T47D (cell line): ENCODE data around the gene KCNJ1.

Source experiments
- DNase-seq, 2 experiments: peaks; one replicate each; pipeline versions ENCODE4 v3.0.0 to v3.0.0-alpha.2; 2011 to 2012; ENCODE audit warnings: low read depth in 1 of 2, low spot score in 1 of 2
- JUND ChIP-seq: IDR thresholded peaks from 2 replicates; pipeline ENCODE4 v1.6.1; 2012; ENCODE audit warnings: low read depth
- in situ Hi-C: cut with HindIII; loops from 2 replicates; pipeline ENCODE4 v1.10.0; 2016; ENCODE audit warnings: low sequenced_read_pairs, low pct_unique_long_range_greater_than_20kb

The KCNJ1 gene

DNA sequence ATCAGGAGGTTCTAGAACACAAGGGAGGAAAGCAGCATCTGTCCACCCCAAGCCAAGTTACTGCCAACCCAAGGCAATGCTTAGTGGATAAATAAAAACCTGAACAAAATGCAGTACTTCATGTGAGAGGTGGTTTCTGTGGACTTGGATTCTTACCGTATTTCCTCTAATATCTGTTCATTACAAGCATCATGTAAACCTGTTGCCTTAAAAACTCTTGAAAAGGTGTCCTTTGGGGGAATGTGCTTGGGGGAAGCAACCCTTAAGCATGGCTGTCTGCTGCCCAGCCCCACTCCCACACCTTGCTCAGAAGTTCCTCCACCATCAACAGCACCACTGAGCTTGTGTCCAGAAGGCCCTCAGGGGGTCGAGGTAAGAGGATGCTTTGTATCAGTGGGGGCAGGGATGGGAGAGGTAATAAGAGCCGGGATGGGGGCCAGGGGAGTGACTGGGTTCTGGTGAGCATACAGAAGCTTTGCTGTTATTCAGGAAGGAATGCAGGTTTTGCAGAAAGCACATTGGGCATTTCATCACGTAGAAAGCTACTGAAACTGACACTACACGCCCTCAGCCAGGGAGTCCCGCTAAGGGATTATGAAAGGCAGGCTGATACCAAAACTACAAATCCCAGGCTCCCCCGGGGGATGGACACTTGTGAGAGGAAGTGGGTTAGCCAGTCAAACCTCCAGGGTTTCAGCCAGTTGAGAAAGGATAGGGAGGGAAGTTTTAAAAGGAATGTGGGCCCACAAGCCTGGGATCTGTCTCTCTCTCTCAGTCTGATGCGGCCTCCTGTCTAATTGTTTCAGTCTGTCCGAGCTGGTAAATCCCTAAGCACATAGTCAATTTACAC, 52.0 kb downstream of the KCNJ1 start:
- in situ Hi-C loops, result no loop called here
- DNase-seq, result peak in 1 of 2 experiments; percentile 82
- no peak for TF ChIP-seq JUND

DNA sequence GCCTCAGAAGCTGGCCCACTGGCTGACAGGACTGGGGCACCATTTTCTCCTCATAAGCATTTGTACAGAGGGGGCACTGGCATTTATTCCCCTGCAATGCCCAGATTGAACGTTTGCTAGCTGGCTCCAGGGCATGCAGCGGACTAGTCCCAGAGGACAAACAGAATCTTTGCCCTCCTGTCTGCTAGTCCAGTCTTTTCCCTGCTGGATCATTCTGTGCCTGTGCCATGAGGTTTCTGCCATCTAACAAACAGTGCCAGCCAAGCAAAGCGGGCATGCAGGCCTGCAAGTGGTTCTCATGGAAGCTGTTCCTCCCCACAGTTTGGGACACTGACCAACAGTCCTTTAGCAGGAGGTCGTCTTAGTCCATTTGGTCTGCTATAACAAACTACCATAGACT, 53.4 kb downstream of the KCNJ1 start:
- in situ Hi-C loops, result no loop called here
- no peak for TF ChIP-seq JUND
- no peak for DNase-seq

DNA sequence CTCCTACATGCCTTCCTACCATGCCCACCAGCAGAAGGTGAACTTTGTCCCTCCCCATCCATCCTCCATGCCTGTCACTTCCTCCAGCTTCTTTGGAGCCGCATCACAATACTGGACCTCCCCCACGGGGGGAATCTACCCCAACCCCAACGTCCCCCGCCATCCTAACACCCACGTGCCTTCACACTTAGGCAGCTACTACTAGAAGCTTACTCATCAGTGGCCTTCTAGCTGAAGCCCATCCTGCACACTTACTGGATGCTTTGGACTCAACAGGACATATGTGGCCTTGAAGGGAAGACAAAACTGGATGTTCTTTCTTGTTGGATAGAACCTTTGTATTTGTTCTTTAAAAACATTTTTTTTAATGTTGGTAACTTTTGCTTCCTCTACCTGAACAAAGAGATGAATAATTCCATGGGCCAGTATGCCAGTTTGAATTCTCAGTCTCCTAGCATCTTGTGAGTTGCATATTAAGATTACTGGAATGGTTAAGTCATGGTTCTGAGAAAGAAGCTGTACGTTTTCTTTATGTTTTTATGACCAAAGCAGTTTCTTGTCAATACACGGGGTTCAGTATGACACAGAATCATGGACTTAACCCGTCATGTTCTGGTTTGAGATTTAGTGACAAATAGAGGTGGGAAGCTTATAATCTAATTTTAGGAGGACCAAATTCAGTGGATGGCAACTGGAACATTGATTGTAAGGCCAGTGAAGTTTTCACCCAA, 56.1 kb downstream of the KCNJ1 start:
- in situ Hi-C loops, result no loop called here
- no peak for DNase-seq
- TF ChIP-seq JUND, result no peak

DNA sequence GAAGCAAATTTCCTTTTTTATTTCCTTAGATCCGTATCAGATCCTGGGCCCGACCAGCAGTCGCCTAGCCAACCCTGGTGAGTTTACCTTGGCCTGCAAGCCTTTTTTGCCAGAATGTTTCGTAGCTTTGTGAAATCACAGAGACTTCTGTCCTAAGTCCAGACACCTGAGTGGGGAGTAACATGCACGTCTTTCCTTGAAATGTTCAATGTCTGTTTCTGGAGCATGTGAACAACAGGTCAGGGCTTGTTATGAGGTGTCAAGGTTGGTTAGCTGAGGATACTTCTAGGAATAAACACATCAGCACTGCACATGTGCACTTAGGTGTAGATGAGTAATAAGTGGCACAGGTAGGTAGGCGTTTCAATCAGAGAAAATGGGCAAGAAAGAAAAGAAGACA, 58.0 kb downstream of the KCNJ1 start:
- DNase-seq, result no peak
- TF ChIP-seq JUND, result no peak
- in situ Hi-C loops, result no loop called here

DNA sequence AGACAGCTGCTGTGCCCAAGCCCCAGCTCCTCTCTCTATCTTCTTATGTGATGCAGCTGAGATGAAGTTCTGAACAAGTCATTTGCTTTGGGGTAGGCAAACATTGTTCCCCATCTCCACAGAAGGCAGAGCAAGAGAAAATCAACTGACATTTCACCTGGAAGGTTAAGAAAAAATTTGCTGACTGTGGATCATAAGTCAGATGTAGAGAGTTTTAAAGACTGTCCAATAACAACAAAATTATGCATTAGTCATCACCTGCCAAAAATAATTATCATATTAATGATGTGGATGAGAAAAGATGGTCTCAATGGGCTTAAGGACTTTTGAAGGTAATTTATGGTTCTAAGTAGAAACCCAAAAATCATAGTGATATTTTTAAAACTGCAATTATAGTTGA, 59.2 kb downstream of the KCNJ1 start:
- in situ Hi-C loops, result no loop called here
- DNase-seq, result no peak
- no peak for TF ChIP-seq JUND

DNA sequence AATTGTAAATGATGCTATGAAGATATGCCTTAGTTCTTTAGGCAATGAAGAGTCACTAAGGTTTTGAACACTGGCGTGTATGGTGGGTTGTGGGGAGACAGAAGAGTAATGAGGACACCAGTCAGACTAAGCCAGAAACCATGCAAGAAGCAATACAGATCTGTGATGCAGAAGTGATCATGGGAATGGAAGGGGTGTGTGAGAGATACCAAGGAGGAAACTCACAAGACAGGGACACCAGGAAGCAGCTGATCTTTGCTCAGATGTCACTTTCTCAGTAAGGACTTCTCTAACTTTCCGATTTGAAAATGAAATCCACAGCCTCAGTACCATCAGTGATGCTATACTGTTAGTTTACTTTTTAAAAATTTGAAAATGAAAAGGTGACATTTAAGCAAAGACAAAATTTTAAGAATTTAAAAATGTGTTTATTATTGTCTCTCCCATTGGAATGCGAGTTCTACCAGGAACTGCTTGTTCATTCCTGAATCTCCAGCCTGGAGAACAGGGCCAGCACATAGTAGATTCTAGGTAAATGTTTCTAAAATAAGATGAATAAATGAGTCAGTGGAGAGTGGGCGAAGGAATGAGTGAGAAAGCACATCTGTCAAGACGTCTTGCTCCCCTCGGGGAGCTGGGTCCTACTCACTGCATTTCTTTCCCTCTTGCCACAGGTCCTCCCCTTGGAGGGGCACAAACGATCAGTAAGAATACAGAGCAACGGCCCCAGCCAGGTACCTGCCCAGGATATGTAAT, 60.4 kb downstream of the KCNJ1 start:
- no peak for TF ChIP-seq JUND
- DNase-seq, result no peak
- in situ Hi-C loops, result no loop called here

DNA sequence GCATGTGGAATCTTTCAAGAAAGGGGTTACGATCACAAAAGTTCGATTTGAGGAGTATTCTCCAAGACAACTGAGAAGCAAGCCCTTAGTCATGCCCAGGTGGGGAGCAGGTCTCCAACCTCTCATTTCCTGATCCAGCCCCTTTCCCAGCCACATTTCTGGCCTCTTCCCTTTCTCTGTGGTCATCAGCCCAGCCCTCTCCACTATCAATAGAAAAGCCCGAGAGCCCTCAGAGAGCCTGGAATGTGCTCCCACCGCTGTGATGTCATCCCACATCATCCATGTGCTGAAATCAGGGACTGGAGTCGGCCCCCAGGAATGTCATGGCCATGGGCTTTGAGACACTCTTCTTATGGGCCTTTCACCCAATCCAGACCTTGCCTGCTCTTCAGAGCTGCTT, 62.6 kb downstream of the KCNJ1 start:
- in situ Hi-C loops, result no loop called here
- TF ChIP-seq JUND, result no peak
- DNase-seq, result no peak

DNA sequence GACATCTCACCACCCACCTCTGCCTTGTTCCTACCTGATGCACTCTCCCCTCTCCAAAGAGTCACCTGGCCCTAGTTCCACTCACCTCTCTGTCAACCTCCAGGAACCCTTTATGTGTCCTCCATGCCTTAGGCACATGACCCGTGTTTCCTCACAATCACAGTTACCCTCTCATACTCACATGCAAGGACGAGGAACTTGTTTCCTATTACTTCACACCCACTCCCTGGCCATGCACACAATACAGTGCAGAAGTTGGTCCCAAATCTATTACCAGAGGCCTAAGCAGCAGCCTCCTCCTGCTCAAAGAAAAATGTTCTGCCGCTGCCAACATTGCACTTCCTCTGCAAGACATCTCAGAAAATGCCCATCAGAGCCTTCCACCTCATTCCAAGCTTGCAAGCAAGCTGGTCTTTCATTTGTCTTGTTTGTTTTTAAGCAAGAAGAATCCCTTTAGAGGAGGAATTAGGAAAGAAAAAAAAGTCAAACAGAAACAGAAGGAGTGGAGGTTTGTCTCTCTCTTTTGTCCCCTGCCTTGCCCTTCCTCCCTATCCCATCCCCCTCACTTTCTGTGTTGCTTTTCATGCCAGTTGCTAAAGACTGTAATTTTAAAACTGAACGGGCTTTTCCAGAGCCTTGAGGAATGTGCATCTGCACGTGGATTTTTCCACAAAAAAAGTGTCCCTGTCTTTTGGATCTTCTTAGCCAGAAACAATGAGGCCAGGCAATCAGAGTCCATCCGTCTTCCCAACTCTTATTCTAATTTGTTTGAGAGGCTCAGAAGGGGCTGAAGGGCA, 63.4 kb downstream of the KCNJ1 start:
- in situ Hi-C loops, result no loop called here
- TF ChIP-seq JUND, result no peak
- DNase-seq, result no peak

DNA sequence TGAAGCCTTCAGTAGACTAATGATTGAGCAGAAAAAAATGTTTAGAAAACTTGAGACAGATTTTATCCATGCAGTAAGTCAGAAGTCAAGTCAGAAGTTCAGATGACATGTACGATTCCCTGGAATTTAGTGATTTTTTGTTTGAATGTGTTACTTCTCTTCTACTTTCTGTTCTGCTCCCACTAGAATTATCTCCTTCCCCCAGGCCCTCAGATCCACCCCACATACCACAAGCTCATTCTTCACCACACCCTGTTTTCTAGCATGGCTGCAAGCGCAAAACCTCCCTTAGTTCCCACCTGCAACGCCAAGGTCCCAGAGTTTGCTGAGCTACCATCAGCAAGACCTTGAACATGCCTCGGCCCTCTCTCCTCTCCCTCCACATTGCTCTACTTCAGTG, 64.1 kb downstream of the KCNJ1 start:
- no peak for DNase-seq
- no peak for TF ChIP-seq JUND
- in situ Hi-C loops, result no loop called here

DNA sequence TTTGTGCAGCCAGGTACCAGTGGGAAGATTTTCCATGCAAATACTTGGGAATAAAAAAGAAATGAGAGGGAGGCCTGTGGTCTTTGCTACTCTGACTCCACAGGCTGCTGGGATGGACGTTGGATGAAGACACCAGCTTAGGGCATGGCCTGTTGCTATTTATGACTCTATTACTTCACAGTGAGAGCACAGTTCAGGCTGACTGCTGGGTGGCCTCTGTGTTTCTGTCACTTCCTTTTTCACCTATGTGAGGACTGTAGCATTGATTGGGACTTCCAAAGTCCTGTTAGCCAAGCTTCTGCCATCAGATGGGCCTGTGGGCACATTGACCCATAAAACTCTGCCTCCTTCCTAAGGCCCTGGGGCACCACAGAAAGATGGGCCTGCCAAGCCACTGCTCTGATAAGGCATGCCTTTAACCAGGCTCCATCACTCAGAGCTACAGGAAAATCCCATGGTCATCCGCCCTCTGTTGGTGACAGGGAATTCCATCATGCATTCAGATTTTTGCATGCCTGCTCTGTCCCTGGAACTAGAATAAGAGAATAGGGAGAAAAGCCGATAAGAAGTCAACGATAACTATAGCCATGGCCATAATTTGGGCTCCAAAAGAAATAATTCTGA, 64.6 kb downstream of the KCNJ1 start:
- in situ Hi-C loops, result no loop called here
- TF ChIP-seq JUND, result no peak
- peak; percentile 49 to 68 for DNase-seq

DNA sequence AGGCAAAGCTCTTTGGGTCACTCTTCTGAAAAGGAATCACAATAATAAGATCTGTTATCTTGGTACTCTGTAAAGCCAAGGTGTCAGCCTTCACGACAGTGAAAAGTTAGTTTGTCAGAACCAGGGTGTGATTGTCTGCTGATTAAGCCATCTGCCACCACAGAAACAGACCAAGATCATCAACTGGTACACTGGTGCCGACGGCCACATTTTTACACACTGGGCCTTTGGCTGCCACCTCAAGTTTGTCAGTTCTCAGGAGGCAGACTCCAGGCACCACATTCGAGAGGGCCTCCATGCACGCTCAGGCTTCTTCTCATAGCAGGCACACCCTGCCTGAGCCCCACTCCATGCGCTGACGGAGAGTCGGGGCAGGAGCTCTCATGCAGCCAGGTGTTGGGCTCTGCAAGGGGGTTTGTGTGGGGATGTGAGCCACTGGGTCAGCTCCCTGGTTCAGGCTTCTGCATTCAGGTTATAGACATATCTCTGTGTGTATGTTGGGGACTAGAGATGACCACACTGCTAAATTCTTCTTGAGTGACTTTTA, 66.2 kb downstream of the KCNJ1 start:
- in situ Hi-C loops, result no loop called here

More for the DNA sequence above, 66.2 kb downstream of the KCNJ1 start:
- no peak for TF ChIP-seq JUND
- DNase-seq, result no peak
